Measurements from ENCODE around the gene HELB.

HELB gene

GRCh38 chr12:66331016-66331415, 28.7 kb downstream of the HELB start:
- no peak overlapping the region for H3K4me3 ChIP-seq (replicated peaks; ENCODE audit: low read depth, low read length)
- no peak for DNase-seq (ENCODE audit: extremely low read depth, low read depth)
- no peak for TF ChIP-seq CTCF (IDR thresholded peaks at IDR 0.05; ENCODE audit: low read depth, low read length, missing control alignments)

- no peak overlapping the region for H3K4me3 ChIP-seq (replicated peaks; ENCODE audit: low read depth, low read length)
- no peak for DNase-seq (ENCODE audit: extremely low read depth, low read depth)
- no peak for TF ChIP-seq CTCF (IDR thresholded peaks at IDR 0.05; ENCODE audit: low read depth, low read length, missing control alignments)
Measured at GRCh38 chr12:66331814-66332213, 29.5 kb downstream of the HELB start.

- no peak overlapping the region for H3K4me3 ChIP-seq (replicated peaks; ENCODE audit: low read depth, low read length)
- no peak for DNase-seq (ENCODE audit: extremely low read depth, low read depth)
- TF ChIP-seq CTCF (IDR thresholded peaks at IDR 0.05; ENCODE audit: low read depth, low read length, missing control alignments) = no peak
Measured at GRCh38 chr12:66335746-66336145, 33.5 kb downstream of the HELB start.

- DNase-seq (ENCODE audit: extremely low read depth, low read depth) = no peak
- H3K4me3 ChIP-seq (replicated peaks; ENCODE audit: low read depth, low read length) = no peak overlapping the region
- TF ChIP-seq CTCF (IDR thresholded peaks at IDR 0.05; ENCODE audit: low read depth, low read length, missing control alignments) = no peak
Measured at GRCh38 chr12:66337381-66338010, 35.2 kb downstream of the HELB start.

- no peak for DNase-seq (ENCODE audit: extremely low read depth, low read depth)
- no peak for TF ChIP-seq CTCF (IDR thresholded peaks at IDR 0.05; ENCODE audit: low read depth, low read length, missing control alignments)
- no peak overlapping the region for H3K4me3 ChIP-seq (replicated peaks; ENCODE audit: low read depth, low read length)
Measured at GRCh38 chr12:66340131-66340530, 37.8 kb downstream of the HELB start.

- TF ChIP-seq CTCF (IDR thresholded peaks at IDR 0.05; ENCODE audit: low read depth, low read length, missing control alignments) = no peak
- H3K4me3 ChIP-seq (replicated peaks; ENCODE audit: low read depth, low read length) = no peak overlapping the region
- DNase-seq (ENCODE audit: extremely low read depth, low read depth) = no peak
Measured at GRCh38 chr12:66341126-66341525, 38.8 kb downstream of the HELB start.

- no peak for DNase-seq (ENCODE audit: extremely low read depth, low read depth)
- no peak overlapping the region for H3K4me3 ChIP-seq (replicated peaks; ENCODE audit: low read depth, low read length)
- TF ChIP-seq CTCF (IDR thresholded peaks at IDR 0.05; ENCODE audit: low read depth, low read length, missing control alignments) = no peak
Measured at GRCh38 chr12:66345212-66345611, 42.9 kb downstream of the HELB start.

Measured in HFF-Myc (cell line).